ENCODE results near the gene TNKS2.
"Not testable (repeated sequence)": the region's sequence is repeated elsewhere in the genome, so short reads cannot be mapped to it uniquely, and the experiment has no call there.

Gene TNKS2

DNA sequence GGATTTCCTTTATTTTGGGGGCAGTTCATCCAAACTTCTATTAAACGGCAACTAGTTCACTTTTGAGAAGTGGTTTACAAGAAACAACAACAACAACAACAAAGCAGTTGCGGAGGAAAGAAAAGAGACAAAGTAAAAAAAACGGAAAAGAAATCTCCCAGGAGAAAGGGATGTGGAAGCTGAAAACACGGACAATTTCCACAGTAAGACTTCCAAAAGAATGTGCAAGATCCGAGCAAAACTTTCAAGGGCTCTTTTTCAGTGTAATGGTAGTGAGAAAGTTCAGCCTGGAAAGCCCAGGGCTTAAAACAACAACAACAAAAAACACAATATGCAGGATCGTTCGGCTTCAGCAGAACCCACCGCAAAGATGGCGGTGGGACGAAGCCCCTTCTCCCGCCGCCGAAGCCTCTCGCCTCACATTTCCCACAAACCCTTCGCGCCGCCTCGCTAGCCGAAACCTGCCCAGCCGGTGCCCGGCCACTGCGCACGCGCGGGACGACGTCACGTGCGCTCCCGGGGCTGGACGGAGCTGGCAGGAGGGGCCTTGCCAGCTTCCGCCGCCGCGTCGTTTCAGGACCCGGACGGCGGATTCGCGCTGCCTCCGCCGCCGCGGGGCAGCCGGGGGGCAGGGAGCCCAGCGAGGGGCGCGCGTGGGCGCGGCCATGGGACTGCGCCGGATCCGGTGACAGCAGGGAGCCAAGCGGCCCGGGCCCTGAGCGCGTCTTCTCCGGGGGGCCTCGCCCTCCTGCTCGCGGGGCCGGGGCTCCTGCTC is at the start of gene TNKS2:
Gene TNKS2 (plus strand): TSS at position 553 of the 775 bp plus-strand sequence. CDS start 265 bp downstream, outside the sequence.
- peak within 1 kb of the TSS; percentile 65 to 99 (median 93) for H3K4me3 ChIP-seq
- peak within 1 kb of the TSS; percentile 87 to 99 (median 97) for H3K27ac ChIP-seq

DNA sequence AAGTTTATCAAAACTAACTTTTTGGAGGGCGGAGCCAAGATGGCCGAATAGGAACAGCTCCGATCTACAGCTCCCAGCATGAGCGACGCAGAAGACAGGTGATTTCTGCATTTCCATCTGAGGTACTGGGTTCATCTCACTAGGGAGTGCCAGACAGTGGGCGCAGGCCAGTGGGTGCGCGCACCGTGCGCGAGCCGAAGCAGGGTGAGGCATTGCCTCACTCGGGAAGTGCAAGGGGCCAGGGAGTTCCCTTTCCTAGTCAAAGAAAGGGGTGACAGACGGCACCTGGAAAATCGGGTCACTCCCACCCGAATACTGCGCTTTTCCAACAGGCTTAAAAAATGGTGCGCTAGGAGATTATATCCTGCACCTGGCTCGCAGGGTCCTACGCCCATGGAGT is 48.6 kb upstream of the TNKS2 start:
- H3K27ac ChIP-seq, H3K4me3 ChIP-seq: not testable (repeated sequence)

DNA sequence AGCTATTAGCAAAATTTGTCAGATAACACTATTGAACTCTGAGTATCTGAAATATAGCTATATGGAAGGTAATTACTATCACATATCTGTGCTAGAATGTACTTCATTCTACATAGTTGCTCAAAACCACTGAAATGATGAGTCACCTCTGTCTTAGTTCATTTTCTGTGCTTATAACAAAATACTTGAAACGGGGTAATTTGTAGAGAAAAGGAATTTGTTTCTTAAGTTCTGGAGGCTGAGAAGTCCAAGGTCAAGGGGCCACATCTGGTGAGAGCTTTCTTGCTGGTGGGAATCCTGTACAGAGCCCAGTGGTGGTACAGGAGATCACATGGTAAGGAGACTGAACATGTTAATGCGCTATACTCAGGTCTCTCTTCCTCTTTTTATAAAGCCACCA is 41.9 kb upstream of the TNKS2 start:
- Histone ChIP-seq H3K27ac (no peak overlapping the region), H3K4me3 (no peak overlapping the region)

DNA sequence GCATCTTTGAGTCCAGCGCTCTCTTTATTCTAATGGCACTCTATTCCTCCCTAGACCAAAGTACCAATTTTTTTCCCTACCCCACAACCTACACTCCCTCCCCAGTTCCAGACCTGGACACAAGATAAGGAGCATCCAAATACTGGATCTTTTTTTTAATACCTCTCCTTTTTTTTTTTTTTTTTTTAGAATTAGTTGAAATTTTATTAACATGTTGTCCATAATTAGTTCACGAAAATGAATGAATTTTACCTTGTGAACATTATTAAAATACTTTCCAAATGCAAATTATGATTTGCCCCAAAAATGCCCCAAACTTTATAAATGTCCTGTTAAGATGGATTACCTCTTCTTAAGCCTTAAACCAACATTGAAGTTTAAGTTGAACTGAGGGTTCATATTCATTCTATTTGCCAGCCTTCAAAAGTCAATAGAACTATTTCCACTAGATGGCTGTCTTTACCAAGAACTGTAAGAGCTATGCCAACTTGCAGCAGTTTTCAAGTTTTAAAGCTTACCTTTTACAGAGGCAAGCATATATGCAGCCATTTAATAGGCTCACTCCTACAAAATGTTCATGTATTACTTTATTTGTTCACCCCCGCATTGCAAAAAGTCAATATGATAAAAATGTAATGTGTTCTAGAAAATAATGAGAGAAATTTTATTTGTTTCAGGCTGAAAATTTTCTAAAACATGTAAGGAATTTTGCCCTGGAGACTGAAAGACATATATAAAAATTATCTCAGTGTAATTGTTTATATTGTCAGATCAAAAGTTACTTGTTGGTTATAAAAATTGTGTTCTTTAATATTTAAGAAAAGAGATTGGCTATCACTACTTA is 39.7 kb upstream of the TNKS2 start:
- Histone ChIP-seq H3K27ac (no peak overlapping the region), H3K4me3 (no peak overlapping the region)

DNA sequence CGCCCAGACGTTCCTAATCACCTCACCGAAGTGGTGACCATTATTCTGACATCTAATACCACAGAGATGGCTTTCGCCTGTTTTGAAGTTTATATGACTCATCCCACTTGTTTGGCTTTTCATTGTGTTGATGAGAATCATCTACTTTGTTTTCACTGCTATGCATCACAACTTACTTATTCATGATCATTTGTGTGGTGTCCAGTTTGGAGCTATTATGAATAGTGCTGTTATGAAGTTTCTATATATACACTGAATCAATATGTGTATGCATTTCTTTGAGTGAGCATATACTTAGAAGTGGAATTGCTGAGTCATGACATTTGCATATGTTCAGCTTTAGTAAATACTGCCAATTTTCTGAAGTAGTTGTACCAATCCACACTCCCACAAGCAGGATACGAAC is 38.6 kb upstream of the TNKS2 start:
- no peak overlapping the region for H3K27ac ChIP-seq
- no peak overlapping the region for H3K4me3 ChIP-seq

DNA sequence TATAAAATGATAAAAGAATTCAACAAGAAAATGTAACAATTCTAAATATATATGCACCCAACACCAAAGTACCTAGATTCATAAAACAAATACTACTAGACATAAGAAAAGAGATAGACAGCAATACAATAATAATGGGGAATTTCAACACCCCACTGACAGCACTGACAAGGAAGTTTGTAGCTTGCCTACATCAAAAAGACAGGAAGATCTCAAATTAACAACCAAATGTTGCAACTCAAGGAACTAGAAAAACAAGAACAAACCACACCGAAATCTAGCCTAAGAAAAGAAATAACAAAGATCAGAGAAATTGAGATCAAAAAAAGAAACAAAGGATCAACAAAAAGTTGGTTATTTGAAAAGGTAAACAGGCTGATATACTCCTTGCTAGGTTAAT is 36.5 kb upstream of the TNKS2 start:
- Histone ChIP-seq H3K27ac (no peak overlapping the region), H3K4me3 (no peak overlapping the region)

GRCh38 chr10:91762878-91763277 is 35.3 kb upstream of the TNKS2 start:
- H3K27ac ChIP-seq = no peak overlapping the region
- H3K4me3 ChIP-seq = no peak overlapping the region

GRCh38 chr10:91766676-91767075 is 31.6 kb upstream of the TNKS2 start:
- no peak overlapping the region for H3K4me3 ChIP-seq
- H3K27ac ChIP-seq = no peak overlapping the region

GRCh38 chr10:91768123-91768522 is 30.1 kb upstream of the TNKS2 start:
- H3K4me3 ChIP-seq = no peak overlapping the region

DNA sequence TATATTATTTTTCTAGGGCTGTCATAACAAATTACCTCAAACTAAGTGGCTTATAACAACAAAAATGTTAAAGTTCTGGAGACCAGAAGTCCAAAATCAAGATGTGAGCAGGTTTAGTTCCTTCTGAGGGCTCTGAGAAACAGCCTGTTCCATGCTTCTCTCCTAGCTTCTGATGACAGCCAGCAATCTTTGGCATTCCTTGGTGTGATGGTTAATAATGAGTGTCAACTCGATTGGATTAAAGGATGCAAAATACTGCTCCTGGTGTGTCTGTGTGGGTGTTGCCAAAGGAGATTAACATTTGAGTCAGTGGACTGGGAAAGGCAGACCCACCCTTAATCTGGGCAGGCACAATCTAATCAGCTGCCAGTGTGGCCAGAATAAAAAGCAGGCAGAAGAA is 26.3 kb upstream of the TNKS2 start:
- Histone ChIP-seq H3K4me3 (no peak overlapping the region), H3K27ac (no peak overlapping the region)

More at GRCh38 chr10:91768123-91768522, 30.1 kb upstream of the TNKS2 start:
- no peak overlapping the region for H3K27ac ChIP-seq

DNA sequence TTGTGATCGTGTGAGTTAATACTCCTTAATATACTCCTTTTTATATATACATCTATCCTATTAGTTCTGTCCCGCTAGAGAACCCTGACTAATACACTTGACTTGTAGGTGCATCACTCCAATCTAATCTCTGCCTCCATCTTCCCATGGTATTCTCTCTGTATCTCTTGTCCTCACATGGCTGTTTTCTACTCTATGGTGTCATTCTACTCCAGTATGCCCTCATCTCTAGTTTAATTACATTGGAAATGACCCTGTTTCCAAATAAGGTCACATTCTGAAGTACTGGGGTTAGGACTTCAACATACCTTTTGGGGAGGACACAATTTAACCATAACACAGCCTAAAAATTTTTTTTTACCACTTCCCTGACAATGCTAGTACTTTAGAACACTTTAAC is 25.8 kb upstream of the TNKS2 start:
- Histone ChIP-seq H3K4me3 (no peak overlapping the region), H3K27ac (no peak overlapping the region)

DNA sequence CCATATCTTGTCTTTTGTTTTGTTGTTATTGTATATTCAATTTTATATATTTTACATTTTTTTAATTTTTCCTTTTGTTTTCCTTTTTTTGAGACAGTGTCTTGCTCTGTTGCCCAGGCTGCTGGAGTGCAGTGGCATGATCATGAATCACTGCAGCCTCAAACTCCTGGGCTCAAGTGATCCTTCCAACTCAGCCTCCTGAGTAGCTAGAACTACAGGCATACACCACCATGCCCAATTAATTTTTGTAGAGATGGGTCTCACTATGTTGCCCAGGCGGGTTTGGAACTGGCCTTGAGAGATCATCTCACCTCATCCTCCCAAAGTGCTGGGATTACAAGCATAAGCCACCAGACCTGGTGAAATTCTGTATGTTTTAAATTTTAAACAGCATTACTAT is 25.4 kb upstream of the TNKS2 start:
- no peak overlapping the region for H3K4me3 ChIP-seq

GRCh38 chr10:91774571-91774970 is 23.7 kb upstream of the TNKS2 start:
- H3K27ac ChIP-seq = no peak overlapping the region

More for the DNA sequence above, 25.4 kb upstream of the TNKS2 start:
- H3K27ac ChIP-seq = no peak overlapping the region

DNA sequence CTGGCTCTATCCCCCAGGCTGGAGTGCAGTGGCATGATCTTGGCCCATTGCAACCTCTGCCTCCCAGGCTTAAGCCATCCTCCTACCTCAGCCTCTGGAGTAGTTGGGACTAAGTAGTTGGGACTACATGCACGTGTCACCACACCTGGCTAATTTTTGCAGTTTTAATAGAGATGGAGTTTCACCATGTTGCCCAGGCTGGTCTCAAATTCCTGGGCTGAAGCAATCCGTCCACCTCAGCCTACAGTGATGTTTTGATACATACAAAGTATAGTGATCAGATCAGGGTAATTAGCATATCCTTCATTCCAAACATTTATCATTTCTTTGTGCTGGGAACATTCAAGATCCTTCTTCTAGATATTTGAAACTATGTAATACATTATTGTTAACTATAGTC is 22.5 kb upstream of the TNKS2 start:
- Histone ChIP-seq H3K4me3 (no peak overlapping the region), H3K27ac (no peak overlapping the region)

More at GRCh38 chr10:91774571-91774970, 23.7 kb upstream of the TNKS2 start:
- no peak overlapping the region for H3K4me3 ChIP-seq

DNA sequence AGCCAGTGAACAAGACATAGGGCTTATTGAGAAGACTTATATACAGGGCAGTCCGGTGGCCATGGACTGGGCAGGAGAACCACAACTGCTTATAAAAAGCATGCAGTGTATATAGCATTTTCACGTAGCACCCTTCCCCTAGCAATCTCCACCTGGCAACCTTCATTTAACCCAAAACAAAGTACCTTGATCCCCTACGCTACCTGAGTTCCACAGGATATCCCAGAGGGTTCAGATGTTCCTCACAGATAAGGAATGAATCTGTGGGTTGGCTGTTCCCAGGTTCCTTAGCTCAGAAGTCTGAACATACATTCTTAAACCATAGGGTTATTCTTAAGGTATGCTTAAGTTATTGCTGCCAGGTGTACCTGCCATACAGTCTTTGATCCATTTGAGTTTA is 22.0 kb upstream of the TNKS2 start:
- Histone ChIP-seq H3K4me3 (no peak overlapping the region), H3K27ac (no peak overlapping the region)

DNA sequence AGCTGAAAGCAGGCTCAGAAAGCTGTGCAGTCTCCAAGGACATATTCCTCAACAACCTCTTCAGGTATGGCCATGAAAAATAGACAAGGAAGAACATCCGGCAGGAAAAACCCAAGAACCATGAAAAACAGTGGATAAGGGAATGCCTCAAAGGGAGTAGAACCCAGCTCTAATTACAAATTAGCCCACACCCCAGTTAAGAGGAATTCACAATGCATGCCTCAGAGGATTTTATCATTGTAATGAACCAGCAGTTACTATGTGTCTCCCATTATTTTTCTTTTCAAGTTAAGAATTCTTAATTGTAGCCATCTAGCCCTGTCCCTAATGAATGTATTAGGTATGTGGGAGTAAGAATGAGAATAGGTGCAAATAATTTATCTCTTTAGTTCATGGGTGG is 19.7 kb upstream of the TNKS2 start:
- Histone ChIP-seq H3K4me3 (no peak overlapping the region), H3K27ac (no peak overlapping the region)

DNA sequence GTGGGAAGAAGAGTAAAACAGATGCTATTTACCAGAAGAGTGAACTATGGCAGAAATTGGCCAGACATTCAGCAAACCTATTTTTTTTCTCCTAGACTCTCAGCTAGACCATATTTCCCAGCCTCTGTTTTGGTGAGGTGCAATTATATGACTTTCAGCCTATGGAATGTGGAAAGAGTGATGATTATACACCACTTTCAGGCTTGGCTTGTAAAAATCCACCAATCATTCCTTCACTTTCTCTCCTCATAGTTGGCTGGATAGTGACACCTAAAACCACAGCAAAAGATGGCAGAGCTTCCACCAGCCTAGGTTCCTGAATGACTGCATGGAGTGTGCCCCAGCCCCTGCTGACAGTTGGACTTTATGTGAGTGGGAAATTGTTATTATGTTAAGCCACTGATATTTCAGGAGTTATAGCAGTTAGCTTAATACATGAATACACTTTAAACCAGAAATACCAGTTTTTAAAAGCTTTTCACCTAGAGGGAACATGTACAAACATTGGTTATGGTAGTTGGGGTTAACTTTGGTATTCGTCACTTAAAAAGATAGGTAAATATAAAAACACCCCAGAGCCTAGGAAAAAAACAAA is 19.1 kb upstream of the TNKS2 start:
- Histone ChIP-seq H3K27ac (no peak overlapping the region), H3K4me3 (no peak overlapping the region)

- Histone ChIP-seq H3K27ac (no peak overlapping the region), H3K4me3 (no peak overlapping the region)
These were observed 15.7 kb upstream of the TNKS2 start for GRCh38 chr10:91782539-91782938.

- H3K27ac ChIP-seq = no peak overlapping the region
- H3K4me3 ChIP-seq = no peak overlapping the region
These were observed 12.4 kb upstream of the TNKS2 start for GRCh38 chr10:91785830-91786229.

DNA sequence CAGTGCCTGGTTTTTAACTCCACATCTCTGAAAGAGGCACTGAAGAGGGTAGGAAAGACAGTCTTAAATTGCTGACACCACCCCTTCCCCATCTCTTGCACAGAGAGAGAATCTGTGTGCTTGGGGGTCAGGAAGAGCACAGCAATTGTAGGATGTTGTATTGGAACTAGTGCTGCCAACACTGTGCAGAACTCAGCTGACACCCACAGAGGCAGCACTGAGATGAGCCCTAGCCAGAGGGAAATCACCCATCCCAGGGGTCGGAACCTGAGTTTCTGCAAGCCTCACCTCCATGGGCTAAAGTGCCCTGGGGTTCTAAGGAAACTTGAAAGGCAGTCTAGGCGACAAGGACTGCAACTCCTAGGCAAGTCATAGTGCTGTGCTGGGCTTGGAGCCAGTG is 11.0 kb upstream of the TNKS2 start:
- Histone ChIP-seq H3K27ac (peak overlapping the region in 1 of 21 experiments; percentile 39), H3K4me3 (no peak overlapping the region)

GRCh38 chr10:91787810-91788209 is 10.4 kb upstream of the TNKS2 start:
- Histone ChIP-seq H3K4me3 (no peak overlapping the region), H3K27ac (peak overlapping the region in 11 of 21 experiments; percentile 17 to 73 (median 39))
